Stimulated activated CD4-positive, alpha-beta T cell treated with anti-CD3 and anti-CD28 coated beads, Interleukin-12 subunit alpha, Interleukin-12 subunit beta, amount 100 ng/mL, for 48 hours (primary cell): ENCODE results near the gene PLPPR3.
"Not testable (repeated sequence)": the region's sequence is repeated elsewhere in the genome, so short reads cannot be mapped to it uniquely, and the experiment has no call there.

ENCODE experiments used
- DNase-seq, 3 donors: peaks; one replicate each; pipeline ENCODE4 v3.0.0-alpha.2; 2020; ENCODE audit warnings: low read depth in 2 of 3, low spot score in 1 of 3

PLPPR3 gene

DNA sequence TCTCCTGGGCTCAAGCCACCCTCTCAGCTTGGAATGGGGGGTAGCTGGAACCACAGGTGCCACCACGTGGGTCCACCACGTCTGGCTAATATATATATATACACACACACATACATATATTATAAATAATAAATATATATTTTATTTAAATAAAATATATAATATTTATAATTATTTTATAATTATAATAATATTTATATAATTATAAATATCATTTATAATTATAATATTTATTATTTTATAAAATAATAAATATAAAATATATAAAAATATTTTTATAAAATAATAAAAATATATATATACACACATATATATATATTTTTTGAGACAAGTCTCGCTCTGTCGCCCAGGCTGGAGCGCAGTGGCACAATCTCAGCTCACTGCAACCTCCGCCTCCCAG lies 32.8 kb upstream of the PLPPR3 start:
- DNase-seq, result no peak

DNA sequence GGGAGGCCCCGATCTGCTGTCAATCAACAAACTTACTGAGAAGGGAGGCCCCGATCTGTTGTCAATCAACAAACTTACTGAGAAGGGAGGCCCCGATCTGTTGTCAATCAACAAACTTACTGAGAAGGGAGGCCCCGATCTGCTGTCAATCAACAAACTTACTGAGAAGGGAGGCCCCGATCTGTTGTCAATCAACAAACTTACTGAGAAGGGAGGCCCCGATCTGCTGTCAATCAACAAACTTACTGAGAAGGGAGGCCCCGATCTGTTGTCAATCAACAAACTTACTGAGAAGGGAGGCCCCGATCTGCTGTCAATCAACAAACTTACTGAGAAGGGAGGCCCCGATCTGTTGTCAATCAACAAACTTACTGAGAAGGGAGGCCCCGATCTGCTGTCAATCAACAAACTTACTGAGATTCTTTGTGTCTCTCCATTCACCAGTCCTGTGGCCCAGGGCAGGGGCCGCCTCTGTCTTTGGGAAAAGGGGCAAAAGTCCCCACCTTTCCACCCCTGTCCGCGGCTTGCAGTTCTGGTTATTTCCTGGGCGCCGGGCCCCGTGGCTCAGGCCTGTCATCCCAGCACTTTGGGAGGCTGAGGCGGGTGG lies 32.0 kb upstream of the PLPPR3 start:
- DNase-seq, result not testable (repeated sequence)

DNA sequence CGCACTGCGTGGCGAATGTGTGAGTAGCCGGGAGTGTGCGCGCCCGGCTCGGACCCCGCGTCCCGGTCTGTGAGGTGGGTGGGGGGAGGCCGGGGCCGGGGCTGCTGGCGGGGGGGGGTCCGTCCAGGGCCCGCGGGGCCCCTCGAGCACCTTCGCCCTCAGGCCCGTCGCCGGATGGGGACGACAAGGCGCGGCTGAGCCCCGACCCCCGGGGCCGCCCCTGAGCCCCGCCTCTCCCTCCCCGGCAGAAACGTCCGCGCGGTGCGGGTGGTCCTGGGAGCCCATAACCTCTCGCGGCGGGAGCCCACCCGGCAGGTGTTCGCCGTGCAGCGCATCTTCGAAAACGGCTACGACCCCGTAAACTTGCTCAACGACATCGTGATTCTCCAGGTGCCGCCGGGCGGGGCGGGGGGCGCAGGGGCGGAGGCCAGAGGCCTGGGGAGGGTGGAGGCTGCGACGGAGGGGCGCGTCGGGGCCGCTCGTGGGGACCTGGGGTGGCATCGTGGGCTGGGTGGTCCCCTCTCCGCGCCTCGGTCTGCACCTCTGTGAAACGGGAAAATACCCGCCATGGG lies 31.3 kb upstream of the PLPPR3 start:
- no peak for DNase-seq

DNA sequence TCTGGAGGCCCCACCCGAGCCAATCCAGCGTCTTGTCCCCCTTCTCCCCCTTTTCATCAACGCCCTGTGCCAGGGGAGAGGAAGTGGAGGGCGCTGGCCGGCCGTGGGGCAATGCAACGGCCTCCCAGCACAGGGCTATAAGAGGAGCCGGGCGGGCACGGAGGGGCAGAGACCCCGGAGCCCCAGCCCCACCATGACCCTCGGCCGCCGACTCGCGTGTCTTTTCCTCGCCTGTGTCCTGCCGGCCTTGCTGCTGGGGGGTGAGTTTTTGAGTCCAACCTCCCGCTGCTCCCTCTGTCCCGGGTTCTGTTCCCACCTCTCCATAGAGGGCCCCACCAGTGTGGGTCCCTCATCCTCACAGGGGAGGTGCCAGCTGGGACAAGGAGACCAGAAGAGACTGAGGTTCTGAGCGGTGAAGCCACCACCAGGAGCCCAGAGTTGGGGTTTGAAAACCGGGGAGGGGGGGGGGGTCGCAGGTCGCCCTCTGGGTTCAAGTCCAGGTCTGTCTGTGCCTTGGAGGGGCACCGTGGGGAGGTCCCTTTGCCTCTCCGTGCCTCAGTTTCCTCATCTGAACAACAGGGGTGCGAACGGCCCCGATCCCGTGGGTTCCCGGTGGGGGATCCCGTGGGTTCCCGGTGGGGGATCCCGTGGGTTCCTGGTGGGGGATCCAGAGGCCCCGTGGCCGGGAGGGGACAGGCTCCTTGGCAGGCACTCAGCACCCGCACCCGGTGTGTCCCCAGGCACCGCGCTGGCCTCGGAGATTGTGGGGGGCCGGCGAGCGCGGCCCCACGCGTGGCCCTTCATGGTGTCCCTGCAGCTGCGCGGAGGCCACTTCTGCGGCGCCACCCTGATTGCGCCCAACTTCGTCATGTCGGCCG lies 30.6 kb upstream of the PLPPR3 start, which contains the start of gene ELANE:
TSS of gene ELANE (plus strand) at position 168 of the 878 bp plus-strand sequence. CDS start at position 194, 26 bp downstream.
- no peak for DNase-seq

DNA sequence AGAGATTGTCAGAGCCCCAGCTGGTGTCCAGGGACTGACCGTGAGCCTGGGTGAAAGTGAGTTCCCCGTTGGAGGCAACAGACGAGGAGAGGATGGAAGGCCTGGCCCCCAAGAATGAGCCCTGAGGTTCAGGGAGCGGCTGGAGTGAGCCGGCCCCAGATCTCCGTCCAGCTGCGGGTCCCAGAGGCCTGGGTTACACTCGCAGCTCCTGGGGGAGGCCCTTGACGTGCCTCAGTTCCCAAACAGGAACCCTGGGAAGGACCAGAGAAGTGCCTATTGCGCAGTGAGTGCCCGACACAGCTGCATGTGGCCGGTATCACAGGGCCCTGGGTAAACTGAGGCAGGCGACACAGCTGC lies 29.2 kb upstream of the PLPPR3 start:
- DNase-seq, result no peak

DNA sequence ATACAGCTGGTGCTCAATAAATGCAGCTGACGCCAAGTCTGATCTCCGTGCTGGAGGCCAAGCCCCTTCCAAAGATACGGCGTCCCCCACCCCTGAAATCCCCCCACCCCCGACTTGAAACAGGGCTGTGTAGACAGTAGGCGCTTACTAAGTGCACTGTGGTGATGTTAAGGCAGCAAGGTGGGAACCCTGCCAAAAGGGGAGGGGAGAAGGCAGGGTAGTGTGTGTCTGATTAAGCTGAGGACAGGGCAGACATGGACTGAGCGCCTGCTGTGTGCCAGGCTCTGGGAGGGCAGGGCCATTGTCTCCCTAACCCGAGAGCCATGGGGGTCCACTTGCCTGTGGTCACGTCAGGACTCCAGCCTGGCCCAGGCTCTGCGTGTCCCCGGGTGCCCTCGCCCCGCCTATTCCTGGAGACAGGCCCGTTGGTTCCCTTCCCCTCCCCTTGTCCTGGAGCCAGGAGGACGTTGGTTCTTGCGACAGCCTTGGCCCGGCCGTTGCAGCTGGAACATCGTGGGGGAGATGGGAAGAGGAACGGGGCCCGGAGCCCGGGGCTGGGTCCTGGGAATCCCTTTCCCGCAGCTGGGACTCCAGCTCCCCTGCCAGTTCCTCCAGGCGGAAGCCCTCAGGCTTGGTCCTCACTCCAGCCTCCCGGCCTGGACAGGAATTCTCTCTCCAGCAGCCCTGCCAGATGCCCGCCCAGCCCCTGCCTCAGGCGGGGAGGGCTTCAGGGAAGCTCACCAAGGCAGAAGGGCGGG lies 28.6 kb upstream of the PLPPR3 start:
- no peak for DNase-seq

DNA sequence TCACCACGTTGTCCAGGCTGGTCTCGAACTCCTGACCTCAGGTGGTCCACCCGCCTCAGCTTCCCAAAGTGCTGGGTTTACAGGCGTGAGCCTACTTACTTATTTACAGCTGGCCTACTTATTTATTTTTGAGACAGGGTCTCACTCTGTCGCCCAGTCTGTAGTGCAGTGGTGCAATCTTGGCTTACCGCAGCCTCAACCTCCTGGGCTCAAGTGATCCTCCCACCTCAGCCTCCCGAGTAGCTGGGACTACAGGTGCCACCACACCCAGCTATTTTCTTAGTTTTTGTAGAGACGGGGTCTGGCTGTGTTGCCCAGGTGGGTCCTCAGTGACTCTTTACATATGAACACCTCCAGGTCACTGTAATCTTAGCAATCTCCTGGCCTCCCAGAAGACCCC lies 27.4 kb upstream of the PLPPR3 start:
- DNase-seq, result not testable (repeated sequence)

DNA sequence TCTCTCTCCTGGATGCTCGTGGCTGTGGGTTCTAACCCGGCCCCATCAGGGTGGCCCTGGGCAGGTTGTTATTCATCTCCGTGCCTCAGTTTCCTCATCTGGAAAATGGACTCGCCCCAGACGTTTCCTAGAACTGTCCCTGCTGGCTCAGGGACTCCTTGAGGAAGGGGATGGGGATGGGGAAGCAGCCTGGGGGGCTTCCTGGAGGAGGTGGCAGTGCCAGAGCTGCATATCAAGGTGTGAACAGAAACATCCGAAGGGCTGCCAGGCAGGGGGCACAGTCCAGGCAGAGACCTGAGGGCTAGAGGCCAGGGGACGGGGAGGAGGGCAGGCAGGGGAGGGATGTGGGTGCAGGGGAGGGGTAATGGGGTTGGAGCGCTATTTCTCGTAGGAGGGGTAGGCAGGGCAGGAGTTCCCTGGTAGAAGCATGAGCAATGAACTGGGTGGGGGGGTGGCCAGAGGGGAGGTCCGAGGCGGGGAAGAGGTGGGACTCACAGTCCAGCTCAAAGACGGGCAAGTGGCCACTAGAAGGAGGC lies 26.7 kb upstream of the PLPPR3 start:
- no peak for DNase-seq

DNA sequence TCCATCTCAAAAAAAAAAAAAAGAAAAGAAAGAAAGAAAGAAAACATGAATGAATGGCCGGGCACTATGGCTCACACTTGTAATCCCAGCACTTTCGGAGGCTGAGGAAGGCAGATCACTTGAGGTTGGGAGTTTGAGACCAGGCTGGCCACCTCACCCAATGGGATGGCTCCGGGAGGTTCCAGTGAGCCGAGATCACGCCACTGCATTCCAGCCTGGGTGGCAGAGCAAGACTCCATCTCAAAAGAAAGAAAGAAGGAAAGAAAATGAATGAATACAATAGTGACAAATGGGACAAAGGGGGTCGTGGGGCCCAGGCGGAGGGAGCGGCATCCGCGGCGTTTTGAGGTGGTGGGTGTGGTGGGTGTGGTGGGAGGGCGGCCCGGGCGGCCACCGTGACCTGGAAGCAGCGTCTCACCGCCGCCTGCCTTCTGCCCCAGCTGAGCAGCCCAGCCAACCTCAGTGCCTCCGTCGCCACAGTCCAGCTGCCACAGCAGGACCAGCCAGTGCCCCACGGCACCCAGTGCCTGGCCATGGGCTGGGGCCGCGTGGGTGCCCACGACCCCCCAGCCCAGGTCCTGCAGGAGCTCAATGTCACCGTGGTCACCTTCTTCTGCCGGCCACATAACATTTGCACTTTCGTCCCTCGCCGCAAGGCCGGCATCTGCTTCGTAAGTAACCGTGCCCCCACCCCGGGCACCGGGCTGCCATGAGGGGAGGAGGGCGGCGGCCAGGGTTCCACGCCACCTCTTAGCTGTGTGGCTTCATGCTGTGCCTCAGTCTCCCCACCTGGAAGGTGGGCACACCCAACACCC lies 24.2 kb upstream of the PLPPR3 start:
- no peak for DNase-seq

DNA sequence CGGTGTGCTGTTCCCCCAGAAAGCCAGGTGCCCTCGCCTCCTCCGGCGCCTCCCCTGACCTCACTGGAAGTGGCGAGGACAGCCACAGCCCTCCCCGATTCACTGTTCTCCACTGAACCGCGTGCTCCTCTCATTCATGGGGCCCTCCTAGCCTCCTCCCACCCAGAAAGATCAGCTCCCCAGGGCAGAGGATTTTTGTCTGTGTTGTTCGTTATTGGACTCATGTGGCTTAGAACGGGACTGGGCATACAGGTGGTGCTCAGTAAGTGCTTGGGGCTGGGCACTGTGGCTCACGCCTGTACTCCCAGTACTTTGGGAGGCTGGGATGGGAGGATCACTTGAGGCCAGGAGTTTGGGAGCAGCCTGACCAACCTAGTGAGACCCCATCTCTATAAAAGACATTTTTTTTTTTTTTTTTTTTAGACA lies 22.8 kb upstream of the PLPPR3 start:
- no peak for DNase-seq

DNA sequence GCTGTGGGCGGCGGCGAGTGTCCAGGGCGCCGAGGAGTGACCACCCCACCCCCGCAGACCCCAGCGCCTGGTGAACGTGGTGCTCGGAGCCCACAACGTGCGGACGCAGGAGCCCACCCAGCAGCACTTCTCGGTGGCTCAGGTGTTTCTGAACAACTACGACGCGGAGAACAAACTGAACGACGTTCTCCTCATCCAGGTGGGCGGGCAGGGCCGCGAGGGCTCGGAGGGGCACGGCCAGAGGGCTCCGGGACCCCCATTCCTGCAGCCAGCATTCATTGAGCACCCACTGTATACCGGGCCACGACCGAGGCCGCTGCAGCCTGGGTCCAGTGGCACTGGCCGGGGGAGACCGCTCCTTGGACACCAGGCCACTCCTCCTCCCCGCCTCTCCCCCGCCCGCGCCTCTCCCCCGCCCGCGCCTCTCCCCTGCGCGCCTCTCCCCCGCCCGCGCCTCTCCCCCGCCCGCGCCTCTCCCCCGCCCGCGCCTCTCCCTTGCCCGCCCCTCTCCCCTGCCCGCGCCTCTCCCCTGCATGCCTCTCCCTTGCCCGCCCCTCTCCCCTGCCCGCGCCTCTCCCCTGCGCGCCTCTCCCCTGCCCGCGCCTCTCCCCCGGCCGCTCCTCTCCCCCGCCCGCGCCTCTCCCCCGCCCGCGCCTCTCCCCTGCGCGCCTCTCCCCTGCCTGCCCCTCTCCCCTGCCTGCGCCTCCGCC lies 22.2 kb upstream of the PLPPR3 start:
- DNase-seq, result no peak

DNA sequence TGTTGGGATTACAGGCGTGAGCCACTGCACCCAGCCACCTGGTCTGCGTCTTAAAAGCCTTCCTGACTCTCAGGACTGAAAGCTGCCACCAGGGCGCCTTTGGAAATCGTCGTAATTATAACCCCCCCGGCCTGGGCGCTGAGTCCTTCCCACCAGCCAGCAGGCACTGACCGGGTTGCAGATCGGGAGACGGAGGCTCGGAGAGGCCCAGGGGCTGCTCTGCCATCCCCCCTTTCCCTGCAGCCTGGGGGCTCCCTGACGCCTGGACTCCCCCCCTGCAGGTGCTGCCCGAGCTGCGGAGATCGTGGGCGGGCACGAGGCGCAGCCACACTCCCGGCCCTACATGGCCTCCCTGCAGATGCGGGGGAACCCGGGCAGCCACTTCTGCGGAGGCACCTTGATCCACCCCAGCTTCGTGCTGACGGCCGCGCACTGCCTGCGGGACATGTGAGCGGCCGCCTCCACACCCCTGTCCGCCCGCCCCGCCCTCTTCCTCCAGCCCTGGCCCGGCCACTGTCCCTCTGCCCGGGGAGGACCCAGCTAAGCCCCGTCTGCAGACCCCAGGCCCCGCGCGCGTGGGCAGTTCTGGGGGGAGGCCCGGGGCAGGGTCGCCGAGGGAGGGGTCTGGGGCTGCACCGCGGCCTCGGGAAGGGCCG lies 21.6 kb upstream of the PLPPR3 start:
- DNase-seq, result no peak

DNA sequence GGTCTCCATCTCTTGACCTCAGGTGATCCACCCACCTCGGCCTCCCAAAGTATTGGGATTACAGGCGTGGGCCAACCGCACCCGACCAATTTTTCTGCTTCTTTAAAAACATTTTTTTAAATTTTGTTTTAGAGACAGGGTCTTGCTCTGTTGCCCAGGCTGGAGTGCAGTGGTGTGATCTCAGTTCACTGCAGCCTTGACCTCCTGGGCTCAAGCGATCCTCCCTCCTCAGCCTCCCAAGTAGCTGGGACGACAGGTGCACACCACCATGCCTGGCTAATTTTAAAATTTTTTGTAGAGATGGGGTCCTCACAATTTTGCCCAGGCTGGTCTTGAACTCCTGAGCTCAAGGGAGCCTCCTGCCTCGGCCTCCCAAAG lies 21.0 kb upstream of the PLPPR3 start:
- DNase-seq, result not testable (repeated sequence)

DNA sequence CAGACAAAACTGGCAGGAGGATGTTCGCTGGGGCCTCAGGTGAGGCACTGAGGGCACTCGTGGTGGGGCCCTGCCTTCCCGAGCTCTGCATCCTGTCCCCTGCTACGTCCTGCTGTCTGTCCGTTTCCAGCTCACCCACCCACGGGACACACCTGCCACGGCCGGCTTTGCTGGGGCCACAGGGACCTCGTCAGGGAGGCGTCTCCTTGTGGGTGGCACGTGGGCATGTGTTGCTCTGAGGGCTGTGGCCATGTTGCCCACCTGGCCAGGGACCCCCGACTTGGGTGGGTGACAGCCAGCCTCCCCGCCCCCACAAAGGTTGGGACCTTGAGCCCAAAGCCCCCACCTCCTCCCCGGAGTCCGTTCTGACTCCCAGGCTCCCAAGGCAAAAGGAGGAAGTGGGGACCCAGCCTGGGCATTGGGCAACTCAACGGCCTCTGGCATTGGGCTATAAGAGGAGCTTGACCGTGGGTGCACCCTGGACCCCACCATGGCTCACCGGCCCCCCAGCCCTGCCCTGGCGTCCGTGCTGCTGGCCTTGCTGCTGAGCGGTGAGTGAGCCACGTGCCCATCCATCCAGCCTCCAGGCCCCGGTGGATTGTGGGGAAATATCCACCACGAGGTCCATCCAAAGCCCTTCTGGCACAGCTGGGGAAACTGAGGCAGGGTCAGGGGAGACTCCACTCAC lies 18.9 kb upstream of the PLPPR3 start, which contains the start of gene PRTN3:
TSS of gene PRTN3 (plus strand) at position 481 of the 688 bp plus-strand sequence. CDS start at position 491, 10 bp downstream.
- DNase-seq, result no peak

DNA sequence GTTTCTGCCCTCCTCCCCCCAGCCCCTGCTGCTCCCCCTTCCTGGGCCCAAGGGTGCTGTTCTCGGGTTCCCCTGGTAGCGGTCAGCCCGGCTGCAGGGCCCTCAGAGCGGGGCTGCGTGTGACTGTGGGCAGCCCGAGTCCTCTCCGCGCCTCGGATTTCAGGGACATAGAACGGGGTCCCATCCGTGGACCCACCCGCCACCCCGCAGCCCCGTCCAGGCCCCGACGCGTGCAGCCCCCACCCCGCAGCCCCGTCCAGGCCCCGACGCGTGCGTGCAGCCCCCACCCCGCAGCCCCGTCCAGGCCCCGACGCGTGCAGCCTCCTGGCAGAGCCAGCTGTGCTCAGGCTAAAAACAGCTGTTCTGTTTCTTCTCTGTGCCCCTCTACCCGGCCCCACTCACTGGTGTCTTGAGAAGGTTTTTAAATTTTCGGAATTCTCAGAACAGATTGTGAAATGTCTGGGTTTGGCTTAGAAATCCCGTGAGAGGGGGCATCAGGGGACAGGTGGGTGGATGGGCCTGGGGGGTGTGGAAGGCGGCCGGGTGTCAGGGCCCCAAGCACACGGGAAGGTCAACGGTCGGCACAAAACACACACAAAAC lies 13.6 kb upstream of the PLPPR3 start:
- DNase-seq, result no peak

DNA sequence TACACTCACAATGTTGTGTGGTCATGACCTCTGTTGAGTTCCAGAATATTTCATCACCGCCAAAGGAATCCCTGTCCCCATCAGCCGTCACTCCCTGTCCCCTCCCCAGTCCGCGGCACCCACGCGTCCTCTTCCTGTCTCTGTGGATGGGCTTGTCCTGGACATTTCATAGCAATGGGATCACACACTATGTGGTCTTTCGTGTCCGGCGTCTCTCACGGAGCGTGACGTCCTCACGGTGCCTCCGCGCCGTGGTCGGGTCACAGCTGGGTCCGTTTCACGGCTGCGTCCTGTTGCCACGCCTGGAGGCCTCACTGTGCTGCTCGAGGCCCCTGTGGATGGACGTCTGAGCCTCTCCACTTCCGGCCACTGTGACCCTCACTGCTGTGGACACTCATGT lies 12.5 kb upstream of the PLPPR3 start:
- DNase-seq, result no peak

DNA sequence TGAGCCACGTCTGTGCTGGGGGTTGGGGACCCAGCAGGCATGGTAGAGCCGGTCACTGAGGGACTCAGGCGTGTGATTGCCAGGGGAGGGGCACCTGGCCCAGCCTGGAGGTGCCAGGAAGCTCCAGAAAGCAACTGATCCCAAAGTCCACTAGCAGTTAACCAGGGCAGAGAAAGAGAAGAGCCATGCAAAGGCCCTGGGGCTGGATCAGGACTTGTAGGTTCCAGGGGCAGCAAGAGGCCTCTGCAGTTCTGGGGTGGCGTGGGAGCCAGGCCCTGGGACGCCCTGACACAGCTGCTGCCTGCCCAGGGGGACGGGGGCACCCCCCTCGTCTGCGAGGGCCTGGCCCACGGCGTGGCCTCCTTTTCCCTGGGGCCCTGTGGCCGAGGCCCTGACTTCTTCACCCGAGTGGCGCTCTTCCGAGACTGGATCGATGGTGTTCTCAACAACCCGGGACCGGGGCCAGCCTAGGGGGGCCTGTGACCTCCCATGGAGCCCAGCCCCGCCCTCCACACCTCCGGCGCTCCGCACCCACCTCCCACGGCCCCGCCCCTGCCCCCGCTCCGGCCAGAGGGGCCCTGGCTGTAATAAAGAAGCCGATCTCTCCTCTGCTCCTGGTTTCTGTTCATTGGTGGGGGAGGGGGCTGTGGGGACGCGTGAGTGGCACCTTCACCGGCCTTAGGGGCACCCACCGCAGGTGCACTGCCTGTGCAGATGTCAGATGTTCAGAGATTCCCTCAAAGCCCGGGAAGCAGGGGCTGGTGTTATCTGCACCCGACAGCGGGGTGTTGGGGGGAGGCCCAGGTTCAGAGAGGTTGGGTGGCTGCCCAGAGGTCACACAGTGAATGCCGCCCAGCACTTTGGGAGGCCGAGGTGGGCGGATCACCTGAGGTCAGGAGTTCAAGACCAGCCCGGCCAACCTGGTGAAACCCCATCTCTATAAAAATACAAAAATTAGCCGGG lies 9.9 kb upstream of the PLPPR3 start:
- DNase-seq, result no peak
